H9 (cell line): ENCODE results near the gene SYNE2. TPM values are rescaled to one million over a fixed set of nuclear protein-coding genes. Genes with fewer than 3 reads are reported as not detected.

ENCODE experiments used
- DNase-seq: peaks from one replicate; pipeline ENCODE4 v3.0.0-alpha.2; 2017
- H2AFZ ChIP-seq: one replicate; pipeline ENCODE4 v1.6.1; 2013; ENCODE audit warnings: mild to moderate bottlenecking, low read length, control low read depth, moderate library complexity
- H2AK5ac ChIP-seq: 2 replicates; pipeline ENCODE4 v1.6.1; 2013; ENCODE audit warnings: low read length, control low read depth, mixed read lengths; ENCODE audit not compliant: insufficient read length
- H2BK120ac ChIP-seq: one replicate; pipeline ENCODE4 v1.6.1; 2013; ENCODE audit warnings: low read depth, mild to moderate bottlenecking, low read length, control low read depth, inconsistent platforms; ENCODE audit not compliant: poor library complexity, severe bottlenecking
- H2BK12ac ChIP-seq: 2 replicates; pipeline ENCODE4 v1.6.1; 2013; ENCODE audit warnings: low read length, control low read depth, mixed read lengths, low read depth; ENCODE audit not compliant: insufficient read length
- H2BK15ac ChIP-seq: 2 replicates; pipeline ENCODE4 v1.6.1; 2013; ENCODE audit warnings: low read depth, low read length, control low read depth
- H2BK20ac ChIP-seq: one replicate; pipeline ENCODE4 v1.6.1; 2013; ENCODE audit warnings: low read depth, mild to moderate bottlenecking, low read length, control low read depth, inconsistent platforms; ENCODE audit not compliant: poor library complexity, severe bottlenecking
- H2BK5ac ChIP-seq: 2 replicates; pipeline ENCODE4 v1.6.1; 2013; ENCODE audit warnings: low read length, control low read depth, mixed read lengths; ENCODE audit not compliant: insufficient read length
- H3K14ac ChIP-seq: 2 replicates; pipeline ENCODE4 v1.6.1; 2013; ENCODE audit warnings: low read length, control low read depth; ENCODE audit not compliant: insufficient read depth
- H3K18ac ChIP-seq: 2 replicates; pipeline ENCODE4 v1.6.1; 2013; ENCODE audit warnings: low read depth, mild to moderate bottlenecking, mixed read lengths, low read length, control low read depth; ENCODE audit not compliant: insufficient read length
- H3K23ac ChIP-seq: 2 replicates; pipeline ENCODE4 v1.6.1; 2013; ENCODE audit warnings: low read length, control low read depth, mixed read lengths, low read depth; ENCODE audit not compliant: insufficient read length
- H3K23me2 ChIP-seq: 2 replicates; pipeline ENCODE4 v1.6.1; 2013; ENCODE audit warnings: low read depth, mild to moderate bottlenecking, mixed read lengths, low read length, control low read depth; ENCODE audit not compliant: insufficient read length, poor library complexity, severe bottlenecking
- H3K27ac ChIP-seq: 2 replicates; pipeline ENCODE4 v1.5.1; 2013; ENCODE audit warnings: low read length, control low read depth, mixed read lengths, low read depth; ENCODE audit not compliant: insufficient read length
- H3K27me3 ChIP-seq: 2 replicates; pipeline ENCODE4 v1.6.1; 2013; ENCODE audit warnings: low read length, control low read depth, inconsistent platforms; ENCODE audit not compliant: insufficient read depth
- H3K4ac ChIP-seq: 2 replicates; pipeline ENCODE4 v1.6.1; 2013; ENCODE audit warnings: low read depth, mild to moderate bottlenecking, control low read depth, inconsistent platforms, low read length, moderate library complexity
- H3K4me1 ChIP-seq: 2 replicates; pipeline ENCODE4 v1.6.1; 2013; ENCODE audit warnings: low read length, control low read depth, inconsistent platforms; ENCODE audit not compliant: insufficient read depth
- H3K4me2 ChIP-seq: 2 replicates; pipeline ENCODE4 v1.6.1; 2013; ENCODE audit warnings: low read length, control low read depth, mixed read lengths; ENCODE audit not compliant: insufficient read length, insufficient read depth
- H3K56ac ChIP-seq: 2 replicates; pipeline ENCODE4 v1.6.1; 2013; ENCODE audit warnings: low read depth, mild to moderate bottlenecking, mixed read lengths, low read length, control low read depth; ENCODE audit not compliant: insufficient read length
- H3K79me1 ChIP-seq: 2 replicates; pipeline ENCODE4 v1.6.1; 2013; ENCODE audit warnings: low read depth, mild to moderate bottlenecking, moderate library complexity, low read length, control low read depth, inconsistent platforms; ENCODE audit not compliant: insufficient read depth, poor library complexity, severe bottlenecking
- H3K79me2 ChIP-seq: 2 replicates; pipeline ENCODE4 v1.6.1; 2013; ENCODE audit warnings: low read length, control low read depth, inconsistent platforms; ENCODE audit not compliant: insufficient read depth
- H3K9ac ChIP-seq: 2 replicates; pipeline ENCODE4 v1.6.1; 2013; ENCODE audit warnings: low read length, control low read depth, mixed read lengths; ENCODE audit not compliant: insufficient read length; ENCODE audit errors: extremely low read depth
- H3K9me3 ChIP-seq: one replicate; pipeline ENCODE4 v1.6.1; 2013; ENCODE audit warnings: low read depth, low read length, inconsistent platforms; ENCODE audit not compliant: control insufficient read depth
- H3T11ph ChIP-seq: one replicate; pipeline ENCODE4 v1.6.1; 2013; ENCODE audit warnings: mild to moderate bottlenecking, low read length, control low read depth, inconsistent platforms
- H4K20me1 ChIP-seq: one replicate; pipeline ENCODE4 v1.6.1; 2013; ENCODE audit not compliant: control insufficient read depth, insufficient read length, insufficient read depth
- H4K5ac ChIP-seq: 2 replicates; pipeline ENCODE4 v1.6.1; 2013; ENCODE audit warnings: low read depth, mild to moderate bottlenecking, mixed read lengths, low read length, control low read depth; ENCODE audit not compliant: insufficient read length
- H4K8ac ChIP-seq: replicated peaks from 2 replicates; pipeline ENCODE4 v1.6.1; 2013; ENCODE audit warnings: low read length, control low read depth, mixed read lengths, low read depth; ENCODE audit not compliant: insufficient read length
- H4K91ac ChIP-seq: 2 replicates; pipeline ENCODE4 v1.6.1; 2013; ENCODE audit warnings: low read depth, mild to moderate bottlenecking, moderate library complexity, mixed read lengths, low read length, control low read depth; ENCODE audit not compliant: insufficient read length
- H3K27ac Mint-ChIP-seq, 3 experiments: 2 replicates in 2 of 3; 3 replicates in 1 of 3; pipeline ENCODE4 v1.8.0; 2020 to 2021; ENCODE audit warnings: mixed read lengths in 3 of 3, mild to moderate bottlenecking in 1 of 3, moderate library complexity in 1 of 3
- H3K27me3 Mint-ChIP-seq: 2 replicates; pipeline ENCODE4 v1.8.0; 2021; ENCODE audit warnings: low read depth, mild to moderate bottlenecking, moderate library complexity, mixed read lengths
- H3K36me3 Mint-ChIP-seq, 3 experiments: 2 replicates in 2 of 3; 3 replicates in 1 of 3; pipeline ENCODE4 v1.8.0; 2020 to 2021; ENCODE audit warnings: low read depth in 3 of 3, mixed read lengths in 3 of 3; ENCODE audit not compliant: insufficient read depth in 1 of 3
- H3K4me1 Mint-ChIP-seq, 2 experiments: 2 replicates each; pipeline ENCODE4 v1.8.0; 2020; ENCODE audit warnings: mixed read lengths in 2 of 2
- H3K4me3 Mint-ChIP-seq, 2 experiments: 2 replicates in 1 of 2; 3 replicates in 1 of 2; pipeline ENCODE4 v1.8.0; 2020 to 2021; ENCODE audit warnings: mild to moderate bottlenecking in 2 of 2, mixed read lengths in 2 of 2, moderate library complexity in 1 of 2
- H3K9me3 Mint-ChIP-seq, 2 experiments: 2 replicates in 1 of 2; 3 replicates in 1 of 2; pipeline ENCODE4 v1.8.0; 2020; ENCODE audit warnings: mild to moderate bottlenecking in 2 of 2, mixed read lengths in 2 of 2, moderate library complexity in 1 of 2
- WGBS: extraction: QIAGEN DNeasy Blood & Tissue Kit; methylation state at CpG from one replicate; pipeline ENCODE4 v1.1.7; 2013; ENCODE audit warnings: missing lambda C conversion rate, low lambda C conversion rate, mixed read lengths; ENCODE audit not compliant: insufficient read length; ENCODE audit errors: extremely low coverage; 5-methylcytosine and 5-hydroxymethylcytosine counted together
- total RNA-seq: library from RNA; stranded (reverse); gene quantifications from 2 replicates; pipeline ENCODE4 v1.2.1, GENCODE V29; 2021
- TF ChIP-seq, protein P1 (sequence below): fragments of 200-600 bp; sonication (generic); conservative IDR thresholded peaks from 3 replicates; pipeline ENCODE4 v1.8.0; 2021; ENCODE audit warnings: antibody characterized with exemption, mild to moderate bottlenecking

The SYNE2 gene
- total RNA-seq, 1 experiment from 2014 or later, result 43.3 TPM

- Histone ChIP-seq H3K27me3 (no peaks in the 10 kb centered on the region), H2BK20ac (no peak overlapping the region), H2BK5ac (no peak overlapping the region), H3K9ac (no peak overlapping the region), H4K20me1 (no peaks in the 10 kb centered on the region), H3K4ac (no peak overlapping the region), H2BK120ac (no peak overlapping the region), H4K91ac (no peak overlapping the region), H3K56ac (no peak overlapping the region), H2BK12ac (no peak overlapping the region), H4K8ac (no peak overlapping the region), H3K23me2 (no peaks in the 10 kb centered on the region), H3K27ac (no peak overlapping the region), H3K79me1 (no peaks in the 10 kb centered on the region), H3K18ac (no peak overlapping the region), H2AFZ (no peak overlapping the region), H3K9me3 (no peaks in the 10 kb centered on the region), H2BK15ac (no peak overlapping the region), H3K4me1 (no peaks in the 10 kb centered on the region), H4K5ac (no peak overlapping the region), H2AK5ac (no peak overlapping the region), H3T11ph (no peak overlapping the region), H3K14ac (no peak overlapping the region), H3K4me2 (no peak overlapping the region), H3K23ac (no peak overlapping the region), H3K79me2 (no peaks in the 10 kb centered on the region)
- no CpG with 5 or more reads among the region's 15 CpGs for WGBS
- H3K27me3 Mint-ChIP-seq, result no peaks in the 10 kb centered on the region; the same call in 1 of the 2 replicates
- DNase-seq, result no peak
- H3K36me3 Mint-ChIP-seq, result peaks cover 54 to 80% (median 78%) of the 10 kb centered on the region in 3 experiments; a peak in 6 of 7 replicates
- no peaks in the 10 kb centered on the region for H3K9me3 Mint-ChIP-seq
- no peak overlapping the region for H3K27ac Mint-ChIP-seq
- no peaks in the 10 kb centered on the region for H3K4me1 Mint-ChIP-seq
- no peak overlapping the region for H3K4me3 Mint-ChIP-seq
- TF ChIP-seq, protein P1, sequence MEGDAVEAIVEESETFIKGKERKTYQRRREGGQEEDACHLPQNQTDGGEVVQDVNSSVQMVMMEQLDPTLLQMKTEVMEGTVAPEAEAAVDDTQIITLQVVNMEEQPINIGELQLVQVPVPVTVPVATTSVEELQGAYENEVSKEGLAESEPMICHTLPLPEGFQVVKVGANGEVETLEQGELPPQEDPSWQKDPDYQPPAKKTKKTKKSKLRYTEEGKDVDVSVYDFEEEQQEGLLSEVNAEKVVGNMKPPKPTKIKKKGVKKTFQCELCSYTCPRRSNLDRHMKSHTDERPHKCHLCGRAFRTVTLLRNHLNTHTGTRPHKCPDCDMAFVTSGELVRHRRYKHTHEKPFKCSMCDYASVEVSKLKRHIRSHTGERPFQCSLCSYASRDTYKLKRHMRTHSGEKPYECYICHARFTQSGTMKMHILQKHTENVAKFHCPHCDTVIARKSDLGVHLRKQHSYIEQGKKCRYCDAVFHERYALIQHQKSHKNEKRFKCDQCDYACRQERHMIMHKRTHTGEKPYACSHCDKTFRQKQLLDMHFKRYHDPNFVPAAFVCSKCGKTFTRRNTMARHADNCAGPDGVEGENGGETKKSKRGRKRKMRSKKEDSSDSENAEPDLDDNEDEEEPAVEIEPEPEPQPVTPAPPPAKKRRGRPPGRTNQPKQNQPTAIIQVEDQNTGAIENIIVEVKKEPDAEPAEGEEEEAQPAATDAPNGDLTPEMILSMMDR, result no peak
Measured at GRCh38 chr14:64218344-64219240, 365.8 kb downstream of the SYNE2 start.
